ENCODE results near the gene ZNF81.
A peak's percentile ranks its signal among the peaks of the same experiment; 100 is the strongest.
"Not testable (repeated sequence)": the region's sequence is repeated elsewhere in the genome, so short reads cannot be mapped to it uniquely, and the experiment has no call there.

Gene ZNF81

DNA sequence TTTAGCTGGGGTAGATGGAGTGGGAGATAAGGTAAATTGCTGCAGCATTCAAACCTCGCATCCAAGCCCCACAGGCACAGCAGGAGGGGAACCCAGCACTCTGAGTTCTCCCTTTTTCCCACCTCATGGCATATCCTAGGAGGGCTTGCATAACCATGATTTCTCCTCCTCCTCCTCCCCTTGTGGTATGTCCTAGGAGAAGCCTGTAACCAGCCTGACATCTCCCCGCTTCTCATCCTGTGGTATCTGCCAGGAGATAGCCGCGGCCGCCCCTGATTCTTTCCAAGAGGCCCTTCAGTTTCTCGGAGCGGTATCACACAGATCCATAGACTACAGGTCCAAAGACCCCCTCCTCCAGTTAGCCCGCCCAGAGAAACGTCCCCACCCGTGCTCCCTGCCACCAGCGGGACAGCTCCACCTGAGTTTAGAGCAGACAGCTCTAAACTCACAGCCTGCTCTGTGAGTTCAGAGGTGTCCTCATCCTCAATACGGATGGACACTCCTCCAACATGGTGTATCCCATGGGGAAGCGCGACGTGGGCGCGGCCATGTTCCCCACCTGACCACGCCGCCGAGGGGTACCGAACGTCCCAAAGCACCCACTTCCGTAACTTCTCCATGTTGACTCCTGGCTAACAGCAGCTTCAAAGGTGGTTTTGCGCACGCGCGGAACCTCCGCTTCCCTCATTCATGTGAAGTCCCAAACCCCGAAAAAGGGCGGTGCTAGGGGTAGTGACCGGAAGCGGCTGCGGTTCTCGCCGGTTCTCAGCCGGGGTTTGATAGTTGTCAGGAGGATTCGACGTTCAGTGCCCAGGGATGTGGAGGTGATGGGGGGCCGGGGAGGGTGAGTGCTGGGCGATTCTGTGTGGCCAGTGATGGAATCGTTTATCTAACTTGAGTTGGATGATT is at the start of gene ZNF81:
ZNF81 (plus strand) TSS at position 739 of the 909 bp plus-strand sequence. CDS start 9,366 bp downstream, outside the sequence.
- peak; percentile 89 for DNase-seq

DNA sequence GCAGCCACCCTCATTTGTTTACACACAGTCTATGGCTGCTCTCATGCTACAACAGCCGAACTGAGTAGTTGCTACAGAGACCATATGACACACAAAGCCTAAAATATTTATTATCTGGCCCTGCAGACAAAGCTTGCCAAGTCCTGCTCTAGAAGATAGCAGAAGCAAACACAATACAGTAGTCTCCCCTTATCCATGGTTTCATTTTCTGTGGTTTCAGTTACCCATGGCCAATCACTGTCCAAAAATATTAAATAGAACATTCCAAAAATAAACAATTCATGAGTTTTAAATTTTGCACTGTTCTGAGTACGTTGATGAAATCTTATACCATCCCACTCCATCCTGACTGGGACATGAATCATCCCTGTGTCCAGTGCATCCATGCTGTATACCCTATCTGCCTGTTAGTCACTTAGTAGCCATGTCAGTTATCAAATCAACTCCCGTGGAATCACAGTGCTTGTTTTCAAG is 40.2 kb upstream of the ZNF81 start:
- DNase-seq = no peak

DNA sequence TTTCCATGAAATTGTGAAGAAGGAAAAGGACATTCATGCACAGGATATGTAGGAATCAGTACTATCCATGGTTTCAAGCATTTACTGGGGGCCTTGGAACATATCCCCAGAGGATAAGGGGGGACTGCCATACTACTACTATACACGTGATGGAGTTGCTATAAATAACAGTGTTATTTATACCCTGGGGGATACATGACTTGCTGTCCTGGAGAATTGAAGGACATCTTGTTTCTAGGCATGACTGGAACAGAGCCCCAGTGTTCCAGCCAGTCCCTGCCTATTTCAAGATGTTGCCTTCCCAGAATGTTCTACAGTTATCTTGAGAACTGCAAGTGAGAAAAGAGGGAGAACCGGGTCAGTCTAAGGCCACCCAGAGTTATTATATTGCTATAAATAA is 39.6 kb upstream of the ZNF81 start:
- no peak for DNase-seq

DNA sequence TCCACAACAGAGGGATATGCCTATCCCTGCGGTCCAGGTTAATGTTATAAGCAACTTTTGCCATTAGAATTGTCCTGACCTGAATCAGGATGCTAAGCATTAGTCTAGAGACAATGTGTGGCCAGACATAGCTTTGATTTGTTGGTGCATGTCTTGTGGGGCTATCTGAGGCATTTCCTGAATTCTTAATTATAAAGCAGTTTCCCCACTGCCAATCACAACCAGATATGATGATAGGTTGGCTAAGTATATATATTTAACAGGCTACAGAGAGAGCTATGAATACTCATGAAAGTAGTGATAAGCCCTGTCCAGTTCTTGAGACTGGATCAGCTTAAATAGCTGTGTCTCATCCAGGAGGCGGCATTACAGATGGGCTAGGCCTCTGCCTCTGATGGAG is 37.8 kb upstream of the ZNF81 start:
- DNase-seq = no peak

- no peak for DNase-seq
Observed at GRCh38 chrX:47802589-47802988, 34.1 kb upstream of the ZNF81 start.

- not testable (repeated sequence) for DNase-seq
Observed at GRCh38 chrX:47803103-47803502, 33.6 kb upstream of the ZNF81 start.

DNA sequence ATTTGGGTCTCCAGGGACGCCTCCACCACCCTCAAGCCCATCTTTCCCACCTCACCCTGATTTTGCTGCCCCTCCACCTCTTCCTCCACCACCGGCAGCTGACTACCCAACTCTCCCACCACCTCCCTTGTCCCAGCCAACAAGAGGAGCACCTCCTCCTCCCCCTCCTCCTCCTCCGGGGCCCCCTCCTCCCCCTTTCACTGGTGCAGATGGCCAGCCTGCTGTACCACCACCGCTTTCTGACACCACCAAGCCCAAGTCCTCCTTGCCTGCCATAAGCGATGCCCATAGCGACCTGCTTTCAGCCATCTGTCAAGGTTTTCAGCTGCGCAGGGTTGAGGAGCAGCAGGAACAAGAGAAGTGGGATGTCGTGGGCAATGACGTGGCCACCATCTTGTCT is 32.4 kb upstream of the ZNF81 start:
- DNase-seq = no peak

DNA sequence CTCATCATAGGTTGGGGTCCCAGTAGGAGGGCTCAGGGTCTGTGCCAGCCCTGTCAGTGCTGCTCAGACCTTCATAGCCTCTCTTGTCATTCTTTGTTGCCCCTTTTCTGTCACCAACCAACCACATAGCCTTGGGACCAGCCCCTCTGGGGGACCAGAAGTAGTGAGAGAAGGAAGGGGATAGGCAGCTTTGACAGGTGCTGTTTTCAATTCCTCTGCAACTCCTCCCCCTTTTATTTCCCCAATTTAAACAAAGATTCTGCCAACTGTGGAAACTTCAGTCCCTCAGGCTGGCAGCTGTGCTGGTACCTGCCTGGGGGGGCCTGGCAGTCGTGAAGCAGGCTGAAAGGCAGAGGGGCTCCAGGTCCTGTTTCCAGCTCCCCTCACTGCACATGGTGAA is 30.9 kb upstream of the ZNF81 start:
- not testable (repeated sequence) for DNase-seq

- DNase-seq = not testable (repeated sequence)
Observed at GRCh38 chrX:47806415-47807271, 30.1 kb upstream of the ZNF81 start.

DNA sequence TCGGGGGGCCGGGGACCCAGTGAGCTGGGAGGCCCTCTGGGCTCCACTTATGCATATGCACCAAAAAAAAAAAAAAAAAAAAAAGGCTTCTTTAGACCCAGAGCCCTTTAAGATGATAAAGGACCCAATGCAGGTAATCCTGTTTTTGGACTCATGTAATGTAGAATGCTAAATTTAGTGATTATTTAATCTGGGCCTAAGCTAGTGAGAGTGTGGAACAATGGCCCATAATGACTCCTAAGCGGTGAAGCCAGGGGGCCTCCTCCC is 29.5 kb upstream of the ZNF81 start:
- not testable (repeated sequence) for DNase-seq

DNA sequence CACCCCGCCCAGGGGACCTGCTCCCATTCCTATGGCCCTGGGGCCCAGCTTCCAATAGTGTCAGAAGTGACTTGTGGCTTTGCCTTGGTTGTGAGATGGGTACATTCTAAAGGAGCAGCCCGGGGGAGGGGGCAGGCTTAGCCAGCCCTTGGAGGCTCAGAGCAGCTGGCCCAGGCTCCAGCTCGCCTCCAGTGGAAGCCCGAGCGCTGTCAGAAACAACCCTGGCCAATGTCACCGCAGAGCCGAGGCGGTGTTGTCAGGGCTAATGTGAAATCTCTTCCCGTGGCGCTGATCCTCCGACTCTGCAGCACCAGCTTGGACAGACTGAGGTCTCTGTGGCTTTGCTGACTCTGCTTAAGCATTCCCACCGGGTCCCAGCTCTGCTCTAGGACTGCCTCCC is 29.2 kb upstream of the ZNF81 start:
- DNase-seq = no peak

- no peak for DNase-seq
Observed at GRCh38 chrX:47808904-47809788, 27.6 kb upstream of the ZNF81 start.

DNA sequence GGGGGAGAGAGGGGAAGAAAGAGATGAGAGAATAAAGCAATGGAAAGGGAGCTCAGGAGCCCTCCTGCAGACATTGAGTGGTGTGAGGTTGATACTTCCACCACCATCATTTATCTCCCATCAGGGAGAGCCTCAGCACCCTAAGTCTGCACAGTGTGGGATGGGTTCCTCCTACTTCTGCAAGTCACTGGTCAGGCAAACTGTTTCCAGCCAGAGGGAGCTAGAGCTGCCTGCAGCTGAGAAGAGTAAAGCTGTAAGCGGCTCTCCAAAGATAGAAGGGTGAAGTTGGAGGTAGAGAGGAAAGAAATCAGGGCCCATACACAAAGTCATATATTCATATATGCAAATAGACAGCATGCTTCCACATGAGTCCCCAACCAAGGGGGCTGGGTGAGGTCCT is 21.9 kb upstream of the ZNF81 start:
- no peak for DNase-seq

DNA sequence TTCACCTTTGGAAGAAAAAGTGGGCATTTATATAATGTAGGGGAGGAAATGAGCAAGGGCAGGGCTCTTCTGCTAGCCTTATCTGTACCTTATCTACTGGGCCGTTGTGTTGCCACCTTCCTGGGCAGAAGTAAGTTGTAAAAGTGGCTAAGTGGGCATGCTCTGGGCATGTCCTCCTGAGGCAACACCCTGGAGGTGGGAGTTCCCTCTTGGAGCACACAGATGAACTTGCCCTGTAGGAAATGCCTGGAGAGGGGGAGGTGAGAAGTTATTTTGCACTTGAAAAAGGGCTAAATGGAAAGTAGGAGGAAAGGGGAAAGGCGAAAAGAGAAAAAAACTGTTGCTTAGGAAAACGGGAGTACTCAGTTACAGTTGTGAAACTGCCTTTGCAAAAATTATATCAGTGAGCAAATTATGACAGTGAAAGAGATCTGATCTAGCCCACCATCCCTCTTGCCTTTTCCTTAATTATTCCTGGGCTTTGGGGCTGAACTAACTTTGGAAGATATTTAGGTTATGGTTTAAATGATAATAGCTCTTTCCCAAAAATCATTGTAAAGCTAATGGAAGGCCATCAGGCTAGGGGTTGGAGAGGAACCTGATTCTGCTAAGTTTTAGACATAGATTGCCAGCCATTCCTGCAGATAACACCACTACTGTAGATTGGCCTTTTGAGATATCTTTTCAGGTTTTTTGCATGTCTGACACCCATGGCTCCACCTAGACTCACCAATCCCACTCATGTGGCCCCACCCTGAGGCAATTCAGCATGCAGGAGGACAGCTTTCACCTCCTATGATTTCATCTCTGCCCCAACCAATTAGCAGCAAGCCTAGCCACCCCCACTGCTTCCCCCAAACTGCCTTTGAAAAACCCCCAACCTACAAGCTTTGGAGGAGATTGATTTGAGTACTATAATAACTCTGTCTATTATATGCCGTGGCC is 20.5 kb upstream of the ZNF81 start:
- DNase-seq = no peak

DNA sequence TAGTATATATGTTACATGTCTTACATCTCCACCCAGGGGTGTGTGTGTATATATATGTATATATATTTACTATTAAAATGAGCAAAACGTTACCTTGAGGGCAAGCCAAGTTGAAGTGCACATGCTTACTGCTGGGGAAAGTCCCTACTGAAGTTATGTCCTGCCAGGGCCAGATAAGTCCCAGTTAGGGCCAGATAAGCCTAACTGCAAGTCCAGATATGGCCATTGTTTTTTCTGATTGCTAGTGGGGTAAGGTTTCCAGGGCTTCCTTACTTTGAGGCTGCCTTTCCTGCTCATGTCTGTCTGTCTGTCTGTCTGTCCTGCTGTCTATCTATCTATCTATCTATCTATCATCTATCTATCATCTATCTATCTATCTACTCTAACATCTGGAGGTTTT is 19.3 kb upstream of the ZNF81 start:
- no peak for DNase-seq

DNA sequence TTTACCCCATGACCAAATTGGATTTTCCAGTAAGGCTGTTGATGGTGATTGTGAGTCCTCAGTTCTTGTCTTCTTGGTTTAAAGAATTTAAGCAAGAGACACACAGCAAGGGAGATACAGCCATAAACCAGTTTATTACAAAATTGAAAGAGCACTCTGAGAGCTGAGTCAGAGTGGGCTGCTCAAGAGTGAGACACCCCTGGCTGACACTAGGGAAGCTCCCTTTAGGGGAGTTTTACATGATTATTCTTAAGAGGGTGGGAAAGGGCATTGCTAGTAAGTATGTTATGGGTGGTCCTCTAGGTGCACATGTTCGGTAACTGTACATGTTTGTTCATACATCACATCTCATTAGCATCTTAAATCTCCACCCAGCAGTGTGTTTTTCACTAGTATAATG is 18.8 kb upstream of the ZNF81 start:
- DNase-seq = no peak

- no peak for DNase-seq
Observed at GRCh38 chrX:47828984-47829383, 7.7 kb upstream of the ZNF81 start.

DNA sequence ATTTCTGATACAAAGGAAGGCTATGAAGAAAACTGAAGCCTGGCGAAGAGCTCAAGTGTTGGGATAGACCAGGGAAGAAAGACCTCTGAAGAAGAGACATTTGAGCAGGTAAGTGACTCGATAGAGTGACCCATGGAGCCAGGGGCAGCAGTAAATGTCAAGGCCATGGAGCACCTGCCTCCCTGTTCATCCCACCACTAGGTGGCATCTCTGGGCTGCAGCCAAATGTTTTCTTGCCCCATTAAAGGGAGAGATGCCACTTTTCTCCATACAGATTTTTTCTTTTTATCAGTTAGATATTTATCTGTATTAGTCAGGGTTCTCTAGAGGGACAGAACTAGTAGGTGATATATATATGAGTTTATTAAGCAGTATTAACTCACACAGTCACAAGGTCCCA is 4.9 kb upstream of the ZNF81 start:
- peak; percentile 59 for DNase-seq

DNA sequence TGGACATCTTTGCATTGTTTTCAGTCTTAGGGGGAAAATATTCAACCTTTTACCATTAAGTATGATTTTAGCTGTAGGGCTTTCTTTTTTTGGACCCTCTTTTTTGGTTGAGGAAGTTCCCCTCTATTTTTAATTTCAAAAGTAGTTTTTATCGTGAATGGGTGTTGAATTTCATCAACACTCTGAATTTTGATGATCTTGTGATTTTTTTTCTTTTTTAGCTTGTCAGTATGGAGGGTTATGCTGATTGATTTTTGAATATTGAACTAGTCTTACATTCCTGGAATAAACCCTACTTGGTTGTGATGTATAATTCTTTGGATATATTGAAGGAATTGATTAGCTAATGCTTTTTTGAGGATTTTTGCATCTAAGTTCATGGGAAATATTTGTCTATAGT is 1.7 kb downstream of the ZNF81 start:
- DNase-seq = no peak

DNA sequence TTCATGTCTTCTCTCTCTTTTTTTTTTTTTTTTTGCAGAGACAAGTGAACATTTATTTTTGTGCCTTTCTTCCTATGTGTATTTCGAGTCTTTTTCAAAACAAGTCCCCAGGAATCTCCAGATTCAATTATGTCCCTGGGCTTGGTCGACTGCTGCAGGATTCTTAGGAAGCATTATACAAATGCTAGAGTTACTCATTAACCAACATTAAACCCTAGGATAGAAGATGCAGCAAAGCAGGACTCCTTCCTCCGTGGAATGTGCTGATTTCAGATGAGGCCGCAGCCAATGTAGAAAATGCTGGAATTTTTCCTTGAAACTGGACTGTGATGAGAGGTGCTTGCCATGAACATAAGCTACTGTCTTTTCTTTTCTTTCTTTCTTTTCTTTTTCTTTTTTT is 3.4 kb downstream of the ZNF81 start:
- no peak for DNase-seq

- DNase-seq = no peak
Observed at GRCh38 chrX:47843363-47843762, 6.7 kb downstream of the ZNF81 start.

DNA sequence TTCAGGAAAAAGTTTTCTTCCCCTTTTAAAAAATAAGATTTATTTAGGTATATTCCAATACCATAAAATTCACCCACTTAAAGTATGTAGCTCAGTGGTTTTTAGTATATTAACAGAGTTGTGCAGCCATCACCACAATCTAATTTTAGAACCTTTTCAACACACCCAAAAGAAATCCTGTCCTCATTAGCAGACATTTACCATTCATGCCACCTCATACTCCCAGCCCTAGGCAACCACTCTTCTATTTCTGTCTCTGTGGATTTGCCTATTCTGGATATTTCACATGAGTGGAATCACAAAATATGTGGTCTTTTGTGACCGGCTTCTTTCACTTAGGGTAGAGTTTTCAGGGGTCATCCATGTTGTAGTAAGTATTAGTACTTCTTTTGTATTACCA is 7.4 kb downstream of the ZNF81 start:
- DNase-seq = no peak

Data from activated naive CD4-positive, alpha-beta T cell treated with Interleukin-2 at 50 U/mL for 16 hours (primary cell).